SU-DHL-6 (cell line): ENCODE results near the gene PRDX2.

Experiments used
- H2AFZ ChIP-seq: fragments of 200-600 bp; sonication (generic); 2 replicates; pipeline ENCODE4 v1.6.1; 2014; ENCODE audit warnings: low read depth, mild to moderate bottlenecking, moderate library complexity, mixed read lengths, antibody characterized with exemption, low read length; ENCODE audit not compliant: severe bottlenecking
- H3F3A ChIP-seq: fragments of 200-600 bp; shearing (Covaris generic); 2 replicates; pipeline ENCODE4 v1.6.0; 2016; ENCODE audit warnings: antibody characterized with exemption, mild to moderate bottlenecking; ENCODE audit not compliant: insufficient read depth
- H3K27ac ChIP-seq: fragments of 200-600 bp; sonication (generic); 2 replicates; pipeline ENCODE4 v1.5.1; 2016; ENCODE audit warnings: low read depth, mild to moderate bottlenecking, low read length, moderate library complexity, mixed read lengths
- H3K27me3 ChIP-seq: fragments of 200-600 bp; sonication (generic), shearing (Covaris generic); 2 replicates; pipeline ENCODE4 v1.6.0; 2014; ENCODE audit warnings: mild to moderate bottlenecking, low read length
- H3K36me3 ChIP-seq: fragments of 200-600 bp; sonication (generic); 2 replicates; pipeline ENCODE4 v1.6.1; 2014; ENCODE audit warnings: mild to moderate bottlenecking, low read length, mixed read lengths
- H3K4me2 ChIP-seq: fragments of 300-600, 200-600 bp; shearing (Covaris generic), sonication (generic); 2 replicates; pipeline ENCODE4 v1.6.0; 2014; ENCODE audit warnings: low read length, low read depth, mild to moderate bottlenecking; ENCODE audit not compliant: poor library complexity, severe bottlenecking
- H3K4me3 ChIP-seq: fragments of 200-600 bp; sonication (generic); 2 replicates; pipeline ENCODE4 v1.5.1; 2014; ENCODE audit warnings: antibody characterized with exemption, low read length, mild to moderate bottlenecking, mixed read lengths; ENCODE audit not compliant: insufficient read depth, poor library complexity, severe bottlenecking
- H3K79me2 ChIP-seq: fragments of 200-600 bp; sonication (generic); 2 replicates; pipeline ENCODE4 v1.6.1; 2014; ENCODE audit warnings: mild to moderate bottlenecking, low read length, moderate library complexity; ENCODE audit not compliant: insufficient read depth
- H3K9ac ChIP-seq: fragments of 200-600 bp; sonication (generic); 2 replicates; pipeline ENCODE4 v1.7.0; 2014; ENCODE audit warnings: mild to moderate bottlenecking, low read length
- H3K9me2 ChIP-seq: fragments of 200-600 bp; sonication (generic); replicated peaks from 2 replicates; pipeline ENCODE4 v1.6.1; 2014; ENCODE audit warnings: low read length; ENCODE audit not compliant: insufficient read depth
- H3K9me3 ChIP-seq: fragments of 200-600 bp; sonication (generic); 2 replicates; pipeline ENCODE4 v1.6.1; 2014; ENCODE audit warnings: low read length, mixed read lengths; ENCODE audit not compliant: insufficient read depth
- H4K20me1 ChIP-seq: fragments of 200-600 bp; sonication (generic); 2 replicates; pipeline ENCODE4 v1.6.1; 2014; ENCODE audit warnings: low read depth, mild to moderate bottlenecking, antibody characterized with exemption, low read length, moderate library complexity, mixed read lengths
- CTCF ChIP-seq: fragments of 200-600 bp; sonication (generic); IDR thresholded peaks from one replicate; pipeline ENCODE4 v1.5.1; 2017; ENCODE audit warnings: antibody characterized with exemption, mild to moderate bottlenecking, low read length, moderate library complexity; ENCODE audit not compliant: insufficient read depth, poor library complexity, severe bottlenecking
- EZH2phosphoT487 ChIP-seq: fragments of 200-600 bp; sonication (generic), shearing (Covaris generic); conservative IDR thresholded peaks from 2 replicates; pipeline ENCODE4 v1.6.1; 2018; ENCODE audit warnings: mild to moderate bottlenecking, antibody characterized with exemption, low read length, moderate library complexity, mixed read lengths

PRDX2 gene

GRCh38 chr19:12841094-12841493 lies 39.5 kb upstream of the PRDX2 start:
- Histone ChIP-seq H4K20me1 (no peaks in the 10 kb centered on the region), H3K9me3 (no peaks in the 10 kb centered on the region), H3K9ac (no peak overlapping the region), H3K9me2 (no peaks in the 10 kb centered on the region), H2AFZ (no peak overlapping the region), H3K36me3 (no peaks in the 10 kb centered on the region), H3K27me3 (no peaks in the 10 kb centered on the region), H3K79me2 (0 out of 2 replicates have a peak, but pooled peaks cover 4% of the 10 kb centered on the region), H3K4me3 (no peak overlapping the region), H3K4me2 (no peak overlapping the region), H3F3A (peaks cover 15% of the 10 kb centered on the region), H3K27ac (no peak overlapping the region)
- TF ChIP-seq CTCF = no peak
- TF ChIP-seq EZH2phosphoT487 = no peak

GRCh38 chr19:12840091-12841079 lies 38.8 kb upstream of the PRDX2 start:
- Histone ChIP-seq H3K36me3 (no peaks in the 10 kb centered on the region), H3K9me2 (no peaks in the 10 kb centered on the region), H3K79me2 (0 out of 2 replicates have a peak, but pooled peaks cover 4% of the 10 kb centered on the region), H3K4me3 (no peak overlapping the region), H3K4me2 (no peak overlapping the region), H3K9ac (no peak overlapping the region), H2AFZ (no peak overlapping the region), H4K20me1 (no peaks in the 10 kb centered on the region), H3K27me3 (no peaks in the 10 kb centered on the region), H3F3A (peaks cover 15% of the 10 kb centered on the region), H3K27ac (no peak overlapping the region), H3K9me3 (no peaks in the 10 kb centered on the region)
- TF ChIP-seq EZH2phosphoT487 = no peak

- H3K27ac ChIP-seq = peak overlapping the region; percentile 46
Measured at GRCh38 chr19:12838886-12839756, 37.5 kb upstream of the PRDX2 start.

More at GRCh38 chr19:12838886-12839756, 37.5 kb upstream of the PRDX2 start:
- Histone ChIP-seq H3K36me3 (no peaks in the 10 kb centered on the region), H4K20me1 (no peaks in the 10 kb centered on the region), H2AFZ (peak overlapping the region; percentile 87), H3K4me2 (peak overlapping the region; percentile 78), H3K9me2 (no peaks in the 10 kb centered on the region), H3F3A (peaks cover 19% of the 10 kb centered on the region), H3K79me2 (0 out of 2 replicates have a peak, but pooled peaks cover 4% of the 10 kb centered on the region), H3K27me3 (no peaks in the 10 kb centered on the region), H3K9me3 (no peaks in the 10 kb centered on the region), H3K9ac (peak overlapping the region; percentile 74), H3K4me3 (peak overlapping the region; percentile 81)
- TF ChIP-seq CTCF = no peak
- TF ChIP-seq EZH2phosphoT487 = no peak
